BJ (cell line): ENCODE measurements around the gene CXCR3. TPM values are rescaled to one million over a fixed set of nuclear protein-coding genes. Genes with fewer than 3 reads are reported as not detected.

Experiments
- CTCF ChIA-PET: fragments of 350-600 bp; formaldehyde crosslinking; extraction: SDS; loops from one replicate; lab custom pipeline; 2021; ENCODE audit warnings: antibody characterized with exemption, inconsistent platforms; lab: Yijun Ruan, JAX
- POLR2A ChIA-PET: fragments of 300-600 bp; sonication (Branson Sonifier 250); formaldehyde crosslinking; extraction: SDS; loops from one replicate; lab custom pipeline; 2021; ENCODE audit warnings: antibody characterized with exemption; lab: Charles Lee
- DNase-seq: peaks from one replicate; pipeline ENCODE4 v3.0.0-alpha.2; 2011; ENCODE audit warnings: low read depth
- H3K27me3 ChIP-seq: 2 replicates; pipeline ENCODE4 v1.6.0; 2011; ENCODE audit warnings: low read length; ENCODE audit not compliant: control insufficient read depth, insufficient read depth
- H3K36me3 ChIP-seq: 2 replicates; pipeline ENCODE4 v1.5.1; 2011; ENCODE audit warnings: low read length; ENCODE audit not compliant: control insufficient read depth, insufficient read depth
- H3K4me3 ChIP-seq: 2 replicates; pipeline ENCODE4 v1.5.1; 2011; ENCODE audit warnings: low read depth, mild to moderate bottlenecking, control low read depth, low read length
- polyA plus RNA-seq: library from polyadenylated mRNA; depleted of rRNA; stranded (reverse); fragments of >200 nt; gene quantifications from 2 replicates; pipeline ENCODE4 v1.2.3, GENCODE V29; 2011
- TF ChIP-seq, protein P1 (sequence below): IDR thresholded peaks from 2 replicates; pipeline ENCODE4 v1.5.1; 2011; ENCODE audit warnings: low read depth, mild to moderate bottlenecking, control low read depth, inconsistent platforms, low read length, moderate library complexity; ENCODE audit not compliant: insufficient read depth

CXCR3 gene
- polyA plus RNA-seq, 1 experiment = not detected

DNA sequence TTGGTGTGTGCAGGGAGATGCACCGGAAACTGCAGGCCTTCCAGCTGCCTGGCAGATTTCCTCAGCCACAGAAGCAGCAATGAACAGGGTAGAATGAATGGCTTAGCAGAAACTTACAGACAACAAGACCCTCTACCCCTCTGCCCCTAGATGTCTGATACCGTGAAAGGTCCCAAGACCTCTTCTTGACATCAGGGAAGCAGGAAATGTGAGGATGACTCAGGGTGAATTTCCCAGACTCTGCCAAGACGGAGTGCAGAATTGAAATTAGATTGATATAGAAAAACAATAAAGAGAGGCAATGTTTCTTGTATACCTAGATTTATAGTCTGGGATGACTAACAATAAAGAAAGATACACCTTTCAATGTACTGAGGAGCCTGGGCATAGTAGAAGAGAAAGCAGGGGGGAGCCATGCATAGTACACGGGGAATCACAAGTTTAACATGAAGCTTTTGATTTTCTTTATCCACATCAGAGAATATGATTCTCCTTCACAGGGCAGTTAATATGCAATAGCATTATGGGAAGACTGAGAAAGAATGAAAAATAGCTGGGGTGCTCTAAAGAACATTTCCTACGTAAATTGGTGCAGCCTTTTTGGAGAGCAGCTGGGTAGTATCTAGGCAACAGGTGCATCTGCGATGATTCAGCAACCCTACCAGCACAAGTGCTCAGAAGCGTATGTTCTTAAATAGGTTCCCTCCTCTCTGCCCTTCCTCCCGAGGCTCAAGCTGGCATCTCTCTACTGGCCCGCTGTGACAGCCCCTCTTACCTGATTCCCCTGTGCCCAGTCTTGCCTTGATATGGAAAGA lies 18.3 kb upstream of the CXCR3 start:
- DNase-seq = no peak
- TF ChIP-seq, protein P1, sequence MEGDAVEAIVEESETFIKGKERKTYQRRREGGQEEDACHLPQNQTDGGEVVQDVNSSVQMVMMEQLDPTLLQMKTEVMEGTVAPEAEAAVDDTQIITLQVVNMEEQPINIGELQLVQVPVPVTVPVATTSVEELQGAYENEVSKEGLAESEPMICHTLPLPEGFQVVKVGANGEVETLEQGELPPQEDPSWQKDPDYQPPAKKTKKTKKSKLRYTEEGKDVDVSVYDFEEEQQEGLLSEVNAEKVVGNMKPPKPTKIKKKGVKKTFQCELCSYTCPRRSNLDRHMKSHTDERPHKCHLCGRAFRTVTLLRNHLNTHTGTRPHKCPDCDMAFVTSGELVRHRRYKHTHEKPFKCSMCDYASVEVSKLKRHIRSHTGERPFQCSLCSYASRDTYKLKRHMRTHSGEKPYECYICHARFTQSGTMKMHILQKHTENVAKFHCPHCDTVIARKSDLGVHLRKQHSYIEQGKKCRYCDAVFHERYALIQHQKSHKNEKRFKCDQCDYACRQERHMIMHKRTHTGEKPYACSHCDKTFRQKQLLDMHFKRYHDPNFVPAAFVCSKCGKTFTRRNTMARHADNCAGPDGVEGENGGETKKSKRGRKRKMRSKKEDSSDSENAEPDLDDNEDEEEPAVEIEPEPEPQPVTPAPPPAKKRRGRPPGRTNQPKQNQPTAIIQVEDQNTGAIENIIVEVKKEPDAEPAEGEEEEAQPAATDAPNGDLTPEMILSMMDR = no peak
- POLR2A ChIA-PET = interaction anchor here (0.7 kb wide), 1 partner anchor 1201 kb away, joined by 3 read pairs; no protein-coding TSS in a partner anchor

DNA sequence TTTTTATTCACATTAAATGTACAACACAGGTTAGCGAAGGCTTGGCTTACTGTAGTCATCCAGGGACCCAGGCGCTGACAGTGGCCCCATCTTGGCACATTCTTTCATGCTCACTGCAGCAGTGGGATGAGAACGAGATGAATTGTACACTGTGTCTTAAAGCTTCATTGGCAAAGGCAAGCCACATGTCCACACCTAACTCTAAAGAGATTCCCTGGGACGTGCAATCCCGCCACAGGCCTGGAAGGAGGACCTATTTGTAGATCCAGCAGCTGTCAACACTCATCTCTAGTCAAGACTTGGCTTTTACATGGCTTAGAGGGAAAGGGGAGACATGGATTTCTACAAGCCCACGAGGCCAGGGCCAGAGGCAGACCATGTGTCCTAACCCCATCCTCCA lies 16.1 kb upstream of the CXCR3 start:
- ChIA-PET CTCF (interaction anchor here (2.4 kb wide), 1 partner anchor 11 kb away, joined by 6 read pairs; no protein-coding TSS in a partner anchor), POLR2A (no interaction called here)
- H3K27me3 ChIP-seq = no peaks in the 10 kb centered on the region
- TF ChIP-seq, protein P1 = no peak
- no peak overlapping the region for H3K4me3 ChIP-seq
- no peaks in the 10 kb centered on the region for H3K36me3 ChIP-seq
- DNase-seq = no peak

More for the DNA sequence above, 18.3 kb upstream of the CXCR3 start:
- Histone ChIP-seq H3K36me3 (no peaks in the 10 kb centered on the region), H3K27me3 (no peaks in the 10 kb centered on the region), H3K4me3 (no peak overlapping the region)
- CTCF ChIA-PET = no interaction called here

- ChIA-PET POLR2A (no interaction called here), CTCF (interaction anchor here (2.4 kb wide), 1 partner anchor 10 kb away, joined by 6 read pairs; no protein-coding TSS in a partner anchor)
- H3K36me3 ChIP-seq = no peaks in the 10 kb centered on the region
- H3K27me3 ChIP-seq = no peaks in the 10 kb centered on the region
- TF ChIP-seq, protein P1 = no peak
- no peak overlapping the region for H3K4me3 ChIP-seq
- DNase-seq = no peak
These were observed 14.8 kb upstream of the CXCR3 start for GRCh38 chrX:71632923-71633657.

GRCh38 chrX:71629467-71629866 lies 11.2 kb upstream of the CXCR3 start:
- TF ChIP-seq, protein P1 = no peak
- CTCF ChIA-PET = no interaction called here
- no peak for DNase-seq
- POLR2A ChIA-PET = no interaction called here
- Histone ChIP-seq H3K27me3 (no peaks in the 10 kb centered on the region), H3K36me3 (no peaks in the 10 kb centered on the region), H3K4me3 (no peak overlapping the region)
